IMR-90 (cell line): ENCODE data around the gene ACOX3.

Source experiments
- BHLHE40 ChIP-seq: fragments of 150-350 bp; IDR thresholded peaks from 2 replicates; pipeline ENCODE4 v1.6.1; 2016; ENCODE audit warnings: mild to moderate bottlenecking, low read depth, low read length
- CEBPB ChIP-seq: IDR thresholded peaks from 2 replicates; pipeline ENCODE4 v1.6.1; 2012; ENCODE audit warnings: low read depth, low read length, improper control_type of control experiment
- CHD1 ChIP-seq: IDR thresholded peaks from 2 replicates; pipeline ENCODE4 v1.6.1; 2012; ENCODE audit warnings: low read depth, low read length, improper control_type of control experiment
- CTCF ChIP-seq: conservative IDR thresholded peaks from 2 replicates; pipeline ENCODE4 v1.5.1; 2012; ENCODE audit warnings: mild to moderate bottlenecking, low read depth, low read length, improper control_type of control experiment
- FOS ChIP-seq: fragments of 150-350 bp; IDR thresholded peaks from 2 replicates; pipeline ENCODE4 v1.6.1; 2016; ENCODE audit warnings: low read depth, low read length
- MAFK ChIP-seq: IDR thresholded peaks from 2 replicates; pipeline ENCODE4 v1.6.1; 2012; ENCODE audit warnings: low read depth, low read length, improper control_type of control experiment
- MAZ ChIP-seq: IDR thresholded peaks from 2 replicates; pipeline ENCODE4 v1.6.1; 2012; ENCODE audit warnings: low read depth, mild to moderate bottlenecking, low read length, improper control_type of control experiment, moderate library complexity, borderline replicate concordance
- MXI1 ChIP-seq: IDR thresholded peaks from 2 replicates; pipeline ENCODE4 v1.6.1; 2012; ENCODE audit warnings: low read depth, mild to moderate bottlenecking, low read length, moderate library complexity, borderline replicate concordance
- POLR2A ChIP-seq: IDR thresholded peaks from 2 replicates; pipeline ENCODE4 v1.6.1; 2012; ENCODE audit warnings: mild to moderate bottlenecking, low read depth, low read length
- RAD21 ChIP-seq: IDR thresholded peaks from 2 replicates; pipeline ENCODE4 v1.6.1; 2012; ENCODE audit warnings: low read length, improper control_type of control experiment
- RFX5 ChIP-seq: IDR thresholded peaks from 2 replicates; pipeline ENCODE4 v1.8.0; 2012; ENCODE audit warnings: low read depth, mild to moderate bottlenecking, low read length, moderate library complexity
- SMC3 ChIP-seq: fragments of 150-350 bp; IDR thresholded peaks from 2 replicates; pipeline ENCODE4 v1.6.1; 2016; ENCODE audit warnings: low read depth, mild to moderate bottlenecking, antibody characterized with exemption, low read length, moderate library complexity
- USF2 ChIP-seq: fragments of 150-350 bp; IDR thresholded peaks from 2 replicates; pipeline ENCODE4 v1.6.1; 2017; ENCODE audit warnings: mild to moderate bottlenecking, antibody characterized with exemption, low read length, low read depth

GRCh38 chr4:8373973-8374545 is 66.5 kb downstream of the ACOX3 start:
- TF ChIP-seq CTCF (no peak), CEBPB (no peak), POLR2A (no peak), RFX5 (no peak), RAD21 (no peak), MAZ (no peak), USF2 (no peak), MAFK (no peak), CHD1 (no peak), FOS (no peak), SMC3 (no peak), BHLHE40 (no peak), MXI1 (no peak)
